Measurements from ENCODE around the gene NOL6.
"Not testable (repeated sequence)": the region's sequence is repeated elsewhere in the genome, so short reads cannot be mapped to it uniquely, and the experiment has no call there.

NOL6 gene

DNA sequence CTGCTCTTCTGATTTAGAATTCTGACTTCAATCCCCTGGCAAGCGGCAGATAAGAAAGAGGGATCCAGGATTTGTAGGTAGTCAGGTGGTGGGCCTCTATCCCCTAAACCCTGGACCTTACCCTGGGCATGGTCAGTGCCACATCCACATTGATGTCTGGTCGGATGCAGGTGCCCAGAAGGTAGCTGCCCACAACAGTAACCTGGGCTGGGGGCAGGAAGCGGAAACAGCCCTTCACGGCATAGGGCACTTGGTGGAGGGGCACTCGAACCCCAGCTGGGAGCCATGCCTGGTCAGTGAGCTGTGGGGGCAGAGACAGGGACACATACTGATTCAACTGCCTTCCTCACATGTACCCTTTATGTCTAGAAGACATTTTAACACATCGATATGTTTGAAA, 3.8 kb downstream of the NOL6 start:
- DNase-seq, result no peak

GRCh38 chr9:33468797-33469621, 4.7 kb downstream of the NOL6 start:
- DNase-seq, result no peak

DNA sequence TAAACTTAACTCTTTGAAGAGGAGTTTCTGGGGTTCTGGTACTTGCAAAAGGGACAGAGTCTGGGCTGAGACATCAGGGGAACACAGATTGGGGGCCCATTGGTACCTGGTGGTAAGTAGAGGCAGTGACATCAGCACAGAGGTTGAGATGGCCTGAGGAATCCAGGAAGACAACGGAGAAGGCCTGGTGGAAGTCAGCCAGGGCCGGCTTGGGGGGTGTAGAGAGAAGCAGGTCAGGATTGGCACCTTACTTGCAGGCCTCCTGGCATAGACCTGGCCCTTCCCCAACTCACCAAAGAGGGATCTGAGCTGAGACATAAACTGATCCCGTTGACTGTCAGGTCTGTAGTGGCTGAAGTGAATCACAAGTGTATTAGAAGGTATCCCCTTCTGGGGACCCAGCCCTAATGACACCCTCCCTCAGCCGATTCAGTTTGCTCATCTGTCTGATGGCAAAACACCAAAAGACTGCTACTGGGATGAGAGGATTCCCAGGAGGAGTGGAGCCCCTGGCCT, 5.5 kb downstream of the NOL6 start:
- no peak for DNase-seq

DNA sequence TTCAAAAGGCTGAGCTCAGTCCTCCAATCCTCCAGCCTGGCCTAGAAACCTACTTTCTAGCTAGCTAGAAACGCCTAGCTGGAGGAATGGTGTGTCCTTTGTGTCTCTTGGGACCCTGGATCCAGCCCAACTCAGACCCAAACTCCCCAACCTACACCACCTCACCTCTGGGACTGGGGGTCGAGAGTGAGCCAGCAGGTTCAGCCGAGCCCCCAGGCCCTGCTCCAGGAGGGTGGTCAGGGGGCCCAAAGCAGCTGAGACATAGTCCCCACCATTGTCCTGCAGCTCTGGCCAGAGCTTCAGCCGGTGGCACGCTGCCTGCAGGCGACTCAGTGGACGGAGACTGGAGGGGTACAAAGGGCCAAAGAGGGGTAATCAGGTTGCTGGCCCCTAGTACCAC, 6.2 kb downstream of the NOL6 start:
- no peak for DNase-seq

GRCh38 chr9:33466565-33467495, 6.9 kb downstream of the NOL6 start:
- no peak for DNase-seq

- no peak for DNase-seq
These were observed 7.8 kb downstream of the NOL6 start for GRCh38 chr9:33465596-33466564.

DNA sequence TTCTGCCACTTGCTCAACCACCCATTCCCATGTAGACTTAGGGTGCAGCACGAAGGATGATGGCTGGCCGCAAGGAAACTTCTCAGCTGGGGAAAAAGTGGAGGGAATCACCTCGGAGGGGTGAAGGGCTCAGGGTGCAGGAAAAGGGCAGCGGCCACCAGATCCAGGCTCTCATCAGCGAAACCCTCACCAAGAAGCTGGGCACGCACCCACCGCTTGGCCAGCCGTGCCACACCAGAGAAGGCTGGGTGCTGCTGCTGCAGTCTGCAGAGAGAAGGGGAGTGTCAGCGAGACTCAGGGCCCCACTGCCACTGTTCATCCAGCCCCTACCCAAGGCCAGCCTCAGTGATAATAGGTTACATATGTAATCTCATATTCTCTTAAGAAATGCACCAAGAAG, 8.6 kb downstream of the NOL6 start:
- no peak for DNase-seq

GRCh38 chr9:33464045-33464636, 9.6 kb downstream of the NOL6 start:
- no peak for DNase-seq

- DNase-seq, result no peak
These were observed 10.6 kb downstream of the NOL6 start for GRCh38 chr9:33463151-33463550.

- no peak for DNase-seq
These were observed 12.2 kb downstream of the NOL6 start for GRCh38 chr9:33461492-33461891.

- DNase-seq, result no peak
These were observed 12.9 kb downstream of the NOL6 start for GRCh38 chr9:33460854-33461253.

GRCh38 chr9:33459115-33459514, 14.6 kb downstream of the NOL6 start:
- DNase-seq, result no peak

- DNase-seq, result no peak
These were observed 15.3 kb downstream of the NOL6 start for GRCh38 chr9:33458444-33458843.

GRCh38 chr9:33455945-33456344, 17.8 kb downstream of the NOL6 start:
- DNase-seq, result no peak

DNA sequence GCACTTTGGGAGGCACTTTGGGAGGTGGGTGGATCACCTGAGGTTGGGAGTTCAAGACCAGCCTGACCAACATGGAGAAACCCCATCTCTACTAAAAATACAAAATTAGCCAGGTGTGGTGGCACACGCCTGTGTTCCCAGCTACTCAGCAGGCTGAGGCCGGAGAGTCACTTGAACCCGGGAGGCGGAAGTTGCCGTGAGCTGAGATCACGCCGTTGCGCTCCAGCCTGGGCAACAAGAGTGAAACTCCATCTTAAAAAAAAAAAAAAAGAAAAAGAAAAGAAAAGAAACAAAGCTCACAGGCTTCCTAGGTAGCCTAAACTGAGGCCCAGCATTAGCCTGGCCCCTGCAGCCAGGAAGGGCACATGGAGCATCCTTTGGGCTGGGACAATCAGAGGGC, 18.3 kb downstream of the NOL6 start:
- not testable (repeated sequence) for DNase-seq

DNA sequence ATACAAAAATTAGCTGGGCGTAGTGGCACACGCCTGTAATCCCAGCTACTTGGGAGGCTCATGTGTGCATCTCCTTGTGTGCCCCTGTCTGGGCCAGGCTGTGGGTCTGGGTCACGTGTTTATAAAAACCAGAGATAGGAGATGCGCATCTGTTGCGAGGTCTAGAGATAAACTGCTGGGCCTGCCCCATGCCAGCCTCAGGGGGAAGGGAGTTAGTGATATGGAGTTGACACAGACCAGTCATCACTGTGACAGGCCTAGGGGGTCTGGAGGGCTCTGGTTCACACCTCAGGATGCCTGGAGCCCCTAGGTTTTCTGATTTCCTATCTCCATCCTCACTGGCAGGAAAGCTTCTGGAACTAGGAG, 19.1 kb downstream of the NOL6 start:
- DNase-seq, result not testable (repeated sequence)

GRCh38 chr9:33453999-33454660, 19.6 kb downstream of the NOL6 start:
- no peak for DNase-seq

GRCh38 chr9:33453286-33453860, 20.4 kb downstream of the NOL6 start:
- no peak for DNase-seq

DNA sequence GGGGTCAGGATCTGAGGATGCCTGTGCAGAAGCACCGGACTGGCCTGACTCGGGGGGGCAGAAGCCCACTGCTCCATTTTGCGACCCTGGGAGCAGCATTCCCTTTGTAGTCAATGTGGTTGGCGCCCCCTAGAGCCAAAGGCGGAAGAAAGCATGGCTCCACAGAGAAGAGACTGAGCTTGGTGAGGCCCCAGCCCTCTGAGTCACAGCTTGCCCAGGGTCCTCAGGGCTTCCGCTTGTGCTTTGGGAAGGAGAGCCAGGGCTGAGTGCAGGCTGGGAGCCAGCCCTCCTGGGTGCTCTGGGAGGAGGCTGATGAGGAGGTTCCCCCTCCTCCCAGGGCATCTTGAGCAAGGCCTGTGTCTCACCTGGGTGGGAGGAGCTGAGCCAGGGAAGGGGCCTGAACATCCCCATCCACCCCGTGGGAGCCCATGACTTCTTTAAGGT, 20.9 kb downstream of the NOL6 start:
- no peak for DNase-seq

- DNase-seq, result no peak
These were observed 23.0 kb downstream of the NOL6 start for GRCh38 chr9:33450621-33451146.

GRCh38 chr9:33449715-33450114, 24.0 kb downstream of the NOL6 start:
- no peak for DNase-seq

All from GF-D8 (cell line).